HepG2 (cell line): ENCODE data around the gene ZNF264. TPM values are rescaled to one million over a fixed set of nuclear protein-coding genes. Genes with fewer than 3 reads are reported as not detected.

Experiments used
- CBX5 ChIP-seq: sonication (generic); formaldehyde crosslinking; IDR thresholded peaks from 2 replicates; pipeline ENCODE4 v1.4.0; 2020; ENCODE audit warnings: missing genetic modification reagents, borderline replicate concordance
- FOXK2 ChIP-seq: fragments of 450-650 bp; IDR thresholded peaks from 2 replicates; pipeline ENCODE4 v1.6.1; 2016
- KLF15 ChIP-seq: sonication (generic); formaldehyde crosslinking; IDR thresholded peaks from 2 replicates; pipeline ENCODE4 v1.8.1; 2023; ENCODE audit warnings: borderline replicate concordance, mild to moderate bottlenecking, inconsistent platforms, missing genetic modification reagents, mixed read lengths
- MYNN ChIP-seq: sonication (generic); formaldehyde crosslinking; IDR thresholded peaks from 2 replicates; pipeline ENCODE4 v1.4.0; 2020; ENCODE audit warnings: mild to moderate bottlenecking, low read depth, missing genetic modification reagents
- NFRKB ChIP-seq: fragments of 450-650 bp; IDR thresholded peaks from 2 replicates; pipeline ENCODE4 v1.6.1; 2017
- PITX1 ChIP-seq: sonication (generic); formaldehyde crosslinking; IDR thresholded peaks from 2 replicates; pipeline ENCODE4 v1.5.1; 2020; ENCODE audit warnings: mild to moderate bottlenecking, missing genetic modification reagents
- RARA ChIP-seq: IDR thresholded peaks from 2 replicates; pipeline ENCODE4 v1.6.1; 2016; ENCODE audit warnings: missing genetic modification reagents, missing compliant biosample characterization
- REPIN1 ChIP-seq: sonication (generic); formaldehyde crosslinking; IDR thresholded peaks from 2 replicates; pipeline ENCODE4 v1.8.0; 2022; ENCODE audit warnings: missing genetic modification reagents, low read depth, mild to moderate bottlenecking, borderline replicate concordance
- SP5 ChIP-seq: IDR thresholded peaks from 2 replicates; pipeline ENCODE4 v1.6.1; 2016; ENCODE audit warnings: low read depth, borderline replicate concordance
- ZNF224 ChIP-seq: sonication (generic); formaldehyde crosslinking; IDR thresholded peaks from 2 replicates; pipeline ENCODE4 v1.5.0; 2020; ENCODE audit warnings: mild to moderate bottlenecking, missing genetic modification reagents
- ZNF672 ChIP-seq: sonication (generic); formaldehyde crosslinking; IDR thresholded peaks from 2 replicates; pipeline ENCODE4 v1.8.1; 2022; ENCODE audit warnings: missing genetic modification reagents
- ZNF772 ChIP-seq: sonication (generic); formaldehyde crosslinking; IDR thresholded peaks from 2 replicates; pipeline ENCODE4 v1.5.0; 2020; ENCODE audit warnings: mild to moderate bottlenecking, missing genetic modification reagents
- ZNF780A ChIP-seq: sonication (generic); formaldehyde crosslinking; IDR thresholded peaks from 2 replicates; pipeline ENCODE4 v1.8.0; 2022; ENCODE audit warnings: mild to moderate bottlenecking, missing genetic modification reagents, moderate library complexity
- polyA plus RNA-seq, 8 experiments: library from polyadenylated mRNA; depleted of rRNA in 3 of 8; stranded (reverse) in 7 of 8; unstranded in 1 of 8; fragments of >200 nt; fragmentation: Illumina TruSeq in 4 of 8; extraction: Trizol in 4 of 8; gene quantifications; 2 replicates each; pipeline versions ENCODE4 v1.2.1 to v1.2.3, GENCODE V29; 2011 to 2016; ENCODE audit warnings: low read depth in 4 of 8, missing spikeins in 1 of 8, mixed read lengths in 1 of 8; ENCODE audit not compliant: insufficient read depth in 1 of 8
- total RNA-seq, 5 experiments: library from RNA; depleted of rRNA; stranded (reverse); fragments of >200 nt; fragmentation: Illumina TruSeq; extraction: Trizol; gene quantifications; 2 replicates each; pipeline ENCODE4 v1.2.3, GENCODE V29; 2016; ENCODE audit warnings: low read depth in 1 of 5
- TF ChIP-seq, protein P1 (sequence below): sonication (generic); formaldehyde crosslinking; IDR thresholded peaks from 2 replicates; pipeline ENCODE4 v1.4.0; 2020; ENCODE audit warnings: missing genetic modification reagents, borderline replicate concordance
- TF ChIP-seq, protein P2 (sequence below), 2 experiments: fragments of 450-650 bp in 1 of 2; sonication (generic) in 1 of 2; formaldehyde crosslinking in 1 of 2; IDR thresholded peaks; 2 replicates each; pipeline versions ENCODE4 v1.6.1 to v1.8.0; 2016 to 2022; ENCODE audit warnings: antibody characterized with exemption in 1 of 2, mild to moderate bottlenecking in 1 of 2, missing genetic modification reagents in 1 of 2
- TF ChIP-seq, protein P3 (sequence below): sonication (generic); IDR thresholded peaks from 2 replicates; pipeline ENCODE4 v1.6.1; 2016; ENCODE audit warnings: low read depth, borderline replicate concordance

Gene ZNF264
- total and polyA plus RNA-seq, 2 of the 13 experiments (the other 11 are each of a cell fraction or from before 2014, with no cell fraction given), result 3.5 to 17.6 TPM

DNA sequence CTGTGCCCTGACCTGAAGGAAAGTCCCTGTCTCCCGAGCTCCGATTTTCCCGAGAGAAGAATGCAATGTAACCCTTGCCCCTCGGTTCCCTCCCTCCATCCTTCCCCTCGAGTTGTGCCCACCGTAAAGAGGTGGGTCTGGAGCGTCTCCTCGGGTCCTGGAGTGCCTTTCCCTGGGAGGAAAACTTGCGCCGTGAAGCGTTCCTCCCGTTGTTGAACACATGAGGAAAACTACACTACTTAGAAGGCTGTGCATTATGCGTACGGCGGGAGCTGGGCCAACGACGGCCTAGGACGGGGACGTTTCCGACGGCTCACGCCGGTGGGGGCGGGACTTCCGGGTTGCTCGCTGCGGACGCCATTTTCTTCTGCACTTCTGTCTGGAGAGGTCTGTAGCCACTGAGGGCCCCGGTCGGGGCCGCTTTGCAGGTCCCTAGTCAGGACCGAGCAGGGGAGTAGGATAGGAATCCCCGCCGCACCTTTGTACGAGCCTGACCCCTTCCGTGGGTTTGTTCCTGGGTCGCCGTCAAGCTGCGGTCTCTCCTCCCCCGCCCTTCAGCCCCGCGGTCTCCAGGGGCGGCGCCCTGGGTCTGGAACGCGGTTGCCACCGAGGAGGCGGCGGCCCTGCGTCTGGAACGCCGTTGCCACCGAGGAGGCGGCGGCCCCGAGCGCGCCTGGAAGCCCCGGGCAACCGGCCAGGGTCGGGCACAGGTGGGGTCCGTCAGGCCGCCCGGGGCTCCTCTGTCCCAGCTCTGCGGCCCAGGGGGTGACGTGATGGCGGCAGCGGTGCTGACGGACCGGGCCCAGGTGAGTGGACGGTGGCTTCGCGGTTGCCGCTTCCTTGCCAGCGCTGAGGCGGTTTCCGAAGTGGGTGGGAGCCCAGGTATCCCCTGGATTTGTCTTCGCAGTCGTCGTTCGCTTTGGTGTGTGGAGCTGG is at the start of gene ZNF264 (continued):
- TF ChIP-seq ZNF780A (CRISPR knock-in tag), result no peak
- no peak for TF ChIP-seq SP5
- peak; percentile 39; the same call in 1 of the 2 replicates for TF ChIP-seq REPIN1 (CRISPR knock-in tag)
- TF ChIP-seq FOXK2, result no peak
- TF ChIP-seq ZNF672, result no peak
- no peak for TF ChIP-seq MYNN (CRISPR knock-in tag)
- no peak for TF ChIP-seq NFRKB
- TF ChIP-seq CBX5 (CRISPR knock-in tag), result peak; percentile 70; the same call in 1 of the 2 replicates
- TF ChIP-seq, protein P1, sequence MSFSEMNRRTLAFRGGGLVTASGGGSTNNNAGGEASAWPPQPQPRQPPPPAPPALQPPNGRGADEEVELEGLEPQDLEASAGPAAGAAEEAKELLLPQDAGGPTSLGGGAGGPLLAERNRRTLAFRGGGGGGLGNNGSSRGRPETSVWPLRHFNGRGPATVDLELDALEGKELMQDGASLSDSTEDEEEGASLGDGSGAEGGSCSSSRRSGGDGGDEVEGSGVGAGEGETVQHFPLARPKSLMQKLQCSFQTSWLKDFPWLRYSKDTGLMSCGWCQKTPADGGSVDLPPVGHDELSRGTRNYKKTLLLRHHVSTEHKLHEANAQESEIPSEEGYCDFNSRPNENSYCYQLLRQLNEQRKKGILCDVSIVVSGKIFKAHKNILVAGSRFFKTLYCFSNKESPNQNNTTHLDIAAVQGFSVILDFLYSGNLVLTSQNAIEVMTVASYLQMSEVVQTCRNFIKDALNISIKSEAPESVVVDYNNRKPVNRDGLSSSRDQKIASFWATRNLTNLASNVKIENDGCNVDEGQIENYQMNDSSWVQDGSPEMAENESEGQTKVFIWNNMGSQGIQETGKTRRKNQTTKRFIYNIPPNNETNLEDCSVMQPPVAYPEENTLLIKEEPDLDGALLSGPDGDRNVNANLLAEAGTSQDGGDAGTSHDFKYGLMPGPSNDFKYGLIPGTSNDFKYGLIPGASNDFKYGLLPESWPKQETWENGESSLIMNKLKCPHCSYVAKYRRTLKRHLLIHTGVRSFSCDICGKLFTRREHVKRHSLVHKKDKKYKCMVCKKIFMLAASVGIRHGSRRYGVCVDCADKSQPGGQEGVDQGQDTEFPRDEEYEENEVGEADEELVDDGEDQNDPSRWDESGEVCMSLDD (CRISPR knock-in tag), result no peak
- peak; percentile 38; the same call in 1 of the 2 replicates for TF ChIP-seq ZNF224 (CRISPR knock-in tag)
- TF ChIP-seq PITX1 (CRISPR knock-in tag), result no peak
- no peak for TF ChIP-seq ZNF772 (CRISPR knock-in tag)
- no peak for TF ChIP-seq KLF15
- peak; percentile 16; the same call in 1 of the 2 replicates for TF ChIP-seq RARA (CRISPR knock-in tag)
- TF ChIP-seq, protein P2, sequence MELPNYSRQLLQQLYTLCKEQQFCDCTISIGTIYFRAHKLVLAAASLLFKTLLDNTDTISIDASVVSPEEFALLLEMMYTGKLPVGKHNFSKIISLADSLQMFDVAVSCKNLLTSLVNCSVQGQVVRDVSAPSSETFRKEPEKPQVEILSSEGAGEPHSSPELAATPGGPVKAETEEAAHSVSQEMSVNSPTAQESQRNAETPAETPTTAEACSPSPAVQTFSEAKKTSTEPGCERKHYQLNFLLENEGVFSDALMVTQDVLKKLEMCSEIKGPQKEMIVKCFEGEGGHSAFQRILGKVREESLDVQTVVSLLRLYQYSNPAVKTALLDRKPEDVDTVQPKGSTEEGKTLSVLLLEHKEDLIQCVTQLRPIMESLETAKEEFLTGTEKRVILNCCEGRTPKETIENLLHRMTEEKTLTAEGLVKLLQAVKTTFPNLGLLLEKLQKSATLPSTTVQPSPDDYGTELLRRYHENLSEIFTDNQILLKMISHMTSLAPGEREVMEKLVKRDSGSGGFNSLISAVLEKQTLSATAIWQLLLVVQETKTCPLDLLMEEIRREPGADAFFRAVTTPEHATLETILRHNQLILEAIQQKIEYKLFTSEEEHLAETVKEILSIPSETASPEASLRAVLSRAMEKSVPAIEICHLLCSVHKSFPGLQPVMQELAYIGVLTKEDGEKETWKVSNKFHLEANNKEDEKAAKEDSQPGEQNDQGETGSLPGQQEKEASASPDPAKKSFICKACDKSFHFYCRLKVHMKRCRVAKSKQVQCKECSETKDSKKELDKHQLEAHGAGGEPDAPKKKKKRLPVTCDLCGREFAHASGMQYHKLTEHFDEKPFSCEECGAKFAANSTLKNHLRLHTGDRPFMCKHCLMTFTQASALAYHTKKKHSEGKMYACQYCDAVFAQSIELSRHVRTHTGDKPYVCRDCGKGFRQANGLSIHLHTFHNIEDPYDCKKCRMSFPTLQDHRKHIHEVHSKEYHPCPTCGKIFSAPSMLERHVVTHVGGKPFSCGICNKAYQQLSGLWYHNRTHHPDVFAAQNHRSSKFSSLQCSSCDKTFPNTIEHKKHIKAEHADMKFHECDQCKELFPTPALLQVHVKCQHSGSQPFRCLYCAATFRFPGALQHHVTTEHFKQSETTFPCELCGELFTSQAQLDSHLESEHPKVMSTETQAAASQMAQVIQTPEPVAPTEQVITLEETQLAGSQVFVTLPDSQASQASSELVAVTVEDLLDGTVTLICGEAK (IDR thresholded peaks at IDR 0.05), result no peak
- TF ChIP-seq, protein P2 (CRISPR knock-in tag; IDR thresholded peaks at IDR 0.05), result peak; percentile 54
- TF ChIP-seq, protein P3, sequence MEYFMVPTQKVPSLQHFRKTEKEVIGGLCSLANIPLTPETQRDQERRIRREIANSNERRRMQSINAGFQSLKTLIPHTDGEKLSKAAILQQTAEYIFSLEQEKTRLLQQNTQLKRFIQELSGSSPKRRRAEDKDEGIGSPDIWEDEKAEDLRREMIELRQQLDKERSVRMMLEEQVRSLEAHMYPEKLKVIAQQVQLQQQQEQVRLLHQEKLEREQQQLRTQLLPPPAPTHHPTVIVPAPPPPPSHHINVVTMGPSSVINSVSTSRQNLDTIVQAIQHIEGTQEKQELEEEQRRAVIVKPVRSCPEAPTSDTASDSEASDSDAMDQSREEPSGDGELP, result no peak; the same call in 1 of the 2 replicates
